Measurements from ENCODE around the gene DHRSX.

GRCh38 chrX:2471641-2472040, 29.1 kb downstream of the DHRSX start:
- TF ChIP-seq CTCF (conservative IDR thresholded peaks at IDR 0.05 in 1 of 2, IDR thresholded peaks at IDR 0.05 in 1 of 2; ENCODE audit: low read depth in 1 of 2, low read length in 2 of 2) (no peak), EZH2 (IDR thresholded peaks at IDR 0.05; ENCODE audit: low read length, missing control alignments) (no peak)
